Activated CD4-positive, alpha-beta memory T cell treated with anti-CD3 and anti-CD28 coated beads for 36 hours (primary cell): ENCODE measurements around the gene PSEN2. TPM values are rescaled to one million over a fixed set of nuclear protein-coding genes. Genes with fewer than 3 reads are reported as not detected.
"Not testable (repeated sequence)": the region's sequence is repeated elsewhere in the genome, so short reads cannot be mapped to it uniquely, and the experiment has no call there.

Experiments
- CTCF ChIA-PET: fragments of 350-600 bp; sonication (Branson Sonifier 250); formaldehyde crosslinking; loops from one replicate; lab custom pipeline; 2021; ENCODE audit warnings: antibody characterized with exemption, inconsistent platforms; lab: Charles Lee
- POLR2A ChIA-PET: fragments of 350-600 bp; sonication (Branson Sonifier 250); formaldehyde crosslinking; loops from one replicate; lab custom pipeline; 2021; ENCODE audit warnings: antibody characterized with exemption; lab: Charles Lee
- DNase-seq: peaks from one replicate; pipeline ENCODE4 v3.0.0-alpha.2; 2020
- H3K27ac Mint-ChIP-seq: one replicate; pipeline ENCODE4 v1.8.0; 2021; ENCODE audit warnings: mixed read lengths
- H3K27me3 Mint-ChIP-seq: one replicate; pipeline ENCODE4 v1.8.0; 2021; ENCODE audit warnings: mixed read lengths
- H3K36me3 Mint-ChIP-seq: one replicate; pipeline ENCODE4 v1.8.0; 2021; ENCODE audit warnings: mixed read lengths
- H3K4me1 Mint-ChIP-seq: one replicate; pipeline ENCODE4 v1.8.0; 2021; ENCODE audit warnings: low read depth, mixed read lengths
- H3K4me3 Mint-ChIP-seq: one replicate; pipeline ENCODE4 v1.8.0; 2021; ENCODE audit warnings: mild to moderate bottlenecking, mixed read lengths
- H3K9me3 Mint-ChIP-seq: one replicate; pipeline ENCODE4 v1.8.0; 2021; ENCODE audit warnings: mixed read lengths
- intact Hi-C: fragments of 100-400 bp; cut with micrococcal nuclease; formaldehyde crosslinking; loops from one replicate; pipeline ENCODE4 v1.15.1; 2023
- total RNA-seq, 2 experiments: library from RNA; stranded (reverse); gene quantifications; one replicate each; pipeline ENCODE4 v1.2.3, GENCODE V29; 2021

Gene PSEN2
- total RNA-seq, 2 experiments from 2014 or later, result 4.5 to 5.3 TPM

- H3K4me3 Mint-ChIP-seq, H3K36me3 Mint-ChIP-seq, H3K27me3 Mint-ChIP-seq, H3K4me1 Mint-ChIP-seq, H3K27ac Mint-ChIP-seq, POLR2A ChIA-PET, CTCF ChIA-PET, H3K9me3 Mint-ChIP-seq, DNase-seq: not testable (repeated sequence)
- intact Hi-C loops, result loop anchor here (10.0 kb wide), 1 partner anchor 195 kb away; the partner anchor contains the start of gene ITPKB
Measured at GRCh38 chr1:226929260-226930111, 59.1 kb downstream of the PSEN2 start.

GRCh38 chr1:226934483-226935237 is 64.2 kb downstream of the PSEN2 start:
- Mint-ChIP-seq H3K36me3 (peaks cover 5% of the 10 kb centered on the region), H3K4me3 (no peak overlapping the region), H3K27me3 (no peaks in the 10 kb centered on the region), H3K4me1 (peaks cover 11% of the 10 kb centered on the region), H3K27ac (no peak overlapping the region), H3K9me3 (peaks cover 16% of the 10 kb centered on the region)
- POLR2A ChIA-PET, result no interaction called here
- CTCF ChIA-PET, result no interaction called here
- intact Hi-C loops, result loop anchor here (10.0 kb wide), 1 partner anchor 200 kb away; the partner anchor contains the start of gene ITPKB
- no peak for DNase-seq

- Mint-ChIP-seq H3K36me3 (peaks cover 5% of the 10 kb centered on the region), H3K9me3 (peaks cover 16% of the 10 kb centered on the region), H3K4me1 (peaks cover 30% of the 10 kb centered on the region), H3K27ac (peak overlapping the region; percentile 94), H3K27me3 (no peaks in the 10 kb centered on the region), H3K4me3 (peak overlapping the region; percentile 82)
- CTCF ChIA-PET, result interaction anchor here (0.6 to 2.0 kb wide), 3 partner anchors 277 to 530 kb away, joined by 3 to 6 read pairs (median 5); partner anchors contain the start of gene PARP1
- POLR2A ChIA-PET, result interaction anchor here (0.6 to 3.1 kb wide), 7 partner anchors 19 to 749 kb away, joined by 3 to 20 read pairs (median 3); partner anchors contain the start of gene PSEN2
- DNase-seq, result no peak
- intact Hi-C loops, result loop anchor here (10.0 kb wide), 1 partner anchor 203 kb away; the partner anchor contains the start of gene ITPKB
Measured at GRCh38 chr1:226937940-226938725, 67.7 kb downstream of the PSEN2 start.

DNA sequence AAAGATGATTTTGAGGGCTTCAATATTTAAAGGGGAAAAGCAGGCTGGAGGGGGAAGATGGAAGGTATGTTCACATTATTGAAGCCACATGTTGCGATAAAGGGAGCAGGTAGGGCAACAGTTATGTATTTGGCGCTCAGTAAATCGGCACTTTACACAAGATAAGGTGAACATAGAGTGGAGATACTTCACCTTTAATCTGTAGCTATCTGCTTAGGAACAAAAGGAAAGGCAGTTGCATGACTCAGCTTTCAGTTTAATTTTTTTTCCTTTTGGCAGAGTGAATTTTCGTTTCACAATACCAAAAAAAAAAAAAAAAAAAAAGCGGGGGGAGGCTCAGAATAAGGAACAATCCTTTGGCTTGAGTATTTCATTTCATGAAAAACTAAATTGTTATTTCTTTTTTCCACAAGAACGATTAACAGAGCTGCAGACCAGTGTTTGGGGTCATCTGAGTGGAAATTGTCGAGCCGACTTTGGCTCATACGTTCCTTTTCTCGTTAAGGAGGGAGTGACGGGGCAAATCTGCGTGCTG is 68.6 kb downstream of the PSEN2 start:
- peak overlapping the region; percentile 82 for H3K4me3 Mint-ChIP-seq
- H3K4me1 Mint-ChIP-seq, result peaks cover 37% of the 10 kb centered on the region
- H3K9me3 Mint-ChIP-seq, result peaks cover 16% of the 10 kb centered on the region
- DNase-seq, result no peak
- peak overlapping the region; percentile 94 for H3K27ac Mint-ChIP-seq
- peaks cover 5% of the 10 kb centered on the region for H3K36me3 Mint-ChIP-seq
- intact Hi-C loops, result loop anchor here (1.0 to 10.0 kb wide), 3 partner anchors 51 to 204 kb away; partner anchors contain the start of gene ITPKB
- CTCF ChIA-PET, result interaction anchor here (0.6 to 2.0 kb wide), 3 partner anchors 42 to 313 kb away, joined by 3 to 6 read pairs (median 5); no protein-coding TSS in a partner anchor
- POLR2A ChIA-PET, result interaction anchor here (0.6 to 3.1 kb wide), 8 partner anchors 20 to 1506 kb away, joined by 3 to 20 read pairs (median 3); partner anchors contain the start of gene PSEN2
- H3K27me3 Mint-ChIP-seq, result no peaks in the 10 kb centered on the region

DNA sequence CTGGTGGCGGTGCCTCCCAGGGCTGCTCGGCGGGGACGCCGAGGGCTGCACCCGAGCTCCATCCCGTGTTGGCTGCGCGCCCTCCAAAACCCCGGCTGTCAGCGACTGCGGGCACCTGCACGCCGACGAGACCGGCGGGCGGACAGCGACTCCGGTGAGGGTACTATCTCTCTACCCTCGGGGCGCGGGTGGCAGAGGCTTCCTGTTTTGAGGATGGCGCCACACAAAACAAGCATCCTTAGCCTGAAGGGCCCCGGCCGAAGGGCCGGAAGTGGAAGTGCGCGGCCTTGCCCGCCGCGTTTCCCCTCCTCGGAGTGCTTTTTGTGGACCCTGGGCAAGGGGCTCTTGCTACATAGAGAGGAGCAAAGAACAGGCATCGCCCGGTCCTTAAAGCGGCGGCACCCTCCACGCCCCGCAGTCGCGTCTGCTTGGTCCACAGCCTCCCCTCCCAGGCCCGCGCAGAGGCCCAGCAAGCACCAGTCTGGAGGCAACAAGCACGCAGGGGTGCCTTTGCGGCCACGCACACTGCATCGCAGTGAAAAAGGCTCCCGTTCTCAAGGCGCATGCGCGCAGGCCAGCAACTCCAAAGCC is 69.1 kb downstream of the PSEN2 start:
- peak overlapping the region; percentile 82 for H3K4me3 Mint-ChIP-seq
- H3K27ac Mint-ChIP-seq, result peak overlapping the region; percentile 94
- ChIA-PET CTCF (interaction anchor here (0.6 to 2.0 kb wide), 7 partner anchors 27 to 531 kb away, joined by 3 to 6 read pairs (median 4); partner anchors contain the start of gene PARP1), POLR2A (interaction anchor here (0.6 to 3.1 kb wide), 5 partner anchors 20 to 1505 kb away, joined by 3 to 20 read pairs (median 3); partner anchors contain the start of gene PSEN2)
- no peaks in the 10 kb centered on the region for H3K27me3 Mint-ChIP-seq
- intact Hi-C loops, result loop anchor here (1.0 to 10.0 kb wide), 6 partner anchors 51 to 623 kb away; partner anchors contain the start of genes ITPKB, PARP1 and ZNF678
- H3K36me3 Mint-ChIP-seq, result peaks cover 4% of the 10 kb centered on the region
- H3K9me3 Mint-ChIP-seq, result peaks cover 11% of the 10 kb centered on the region
- DNase-seq, result peak; percentile 76
- H3K4me1 Mint-ChIP-seq, result peaks cover 41% of the 10 kb centered on the region

GRCh38 chr1:226940029-226940805 is 69.8 kb downstream of the PSEN2 start, which contains the start of gene COQ8A:
Gene COQ8A, plus strand, starts transcription at chr1:226940294. Its CDS starts 21,092 bp downstream, at chr1:226961386.
- intact Hi-C loops, result loop anchor here (2.0 to 5.0 kb wide), 3 partner anchors 313 to 622 kb away; partner anchors contain the start of genes PARP1 and ZNF678
- CTCF ChIA-PET, result interaction anchor here (0.8 to 1.5 kb wide), 5 partner anchors 27 to 532 kb away, joined by 3 to 5 read pairs (median 4); partner anchors contain the start of gene PARP1
- DNase-seq, result peak; percentile 99
- Mint-ChIP-seq H3K36me3 (no peaks in the 10 kb centered on the region), H3K27ac (peak within 1 kb of the TSS; percentile 94), H3K27me3 (no peaks in the 10 kb centered on the region), H3K4me1 (peaks cover 41% of the 10 kb centered on the region), H3K4me3 (peak within 1 kb of the TSS; percentile 82), H3K9me3 (peaks cover 4% of the 10 kb centered on the region)
- POLR2A ChIA-PET, result interaction anchor here (0.5 to 3.1 kb wide), 5 partner anchors 50 to 533 kb away, joined by 3 to 20 read pairs (median 3); partner anchors contain the start of gene PARP1

GRCh38 chr1:226940806-226941067 is 70.3 kb downstream of the PSEN2 start:
- intact Hi-C loops, result loop anchor here (2.0 to 5.0 kb wide), 3 partner anchors 314 to 622 kb away; partner anchors contain the start of genes PARP1 and ZNF678
- H3K4me1 Mint-ChIP-seq, result peaks cover 41% of the 10 kb centered on the region

GRCh38 chr1:226942392-226942791 is 72.0 kb downstream of the PSEN2 start:
- peaks cover 44% of the 10 kb centered on the region for H3K4me1 Mint-ChIP-seq
- H3K4me3 Mint-ChIP-seq, result no peak overlapping the region
- no peak for DNase-seq
- no peak overlapping the region for H3K27ac Mint-ChIP-seq
- POLR2A ChIA-PET, result no interaction called here
- no peaks in the 10 kb centered on the region for H3K9me3 Mint-ChIP-seq
- H3K36me3 Mint-ChIP-seq, result no peaks in the 10 kb centered on the region
- H3K27me3 Mint-ChIP-seq, result no peaks in the 10 kb centered on the region
- intact Hi-C loops, result loop anchor here (5.0 kb wide), 2 partner anchors 535 to 620 kb away; partner anchors contain the start of genes PARP1 and ZNF678
- CTCF ChIA-PET, result no interaction called here

More at GRCh38 chr1:226940806-226941067, 70.3 kb downstream of the PSEN2 start:
- CTCF ChIA-PET, result interaction anchor here (1.1 to 1.5 kb wide), 2 partner anchors 28 to 533 kb away, joined by 3 to 4 read pairs; partner anchors contain the start of gene PARP1
- no peak for DNase-seq
- Mint-ChIP-seq H3K27me3 (no peaks in the 10 kb centered on the region), H3K27ac (no peak overlapping the region), H3K36me3 (no peaks in the 10 kb centered on the region), H3K9me3 (no peaks in the 10 kb centered on the region), H3K4me3 (peak overlapping the region; percentile 82)
- POLR2A ChIA-PET, result interaction anchor here (0.8 to 3.1 kb wide), 3 partner anchors 49 to 261 kb away, joined by 3 to 20 read pairs (median 3); no protein-coding TSS in a partner anchor

DNA sequence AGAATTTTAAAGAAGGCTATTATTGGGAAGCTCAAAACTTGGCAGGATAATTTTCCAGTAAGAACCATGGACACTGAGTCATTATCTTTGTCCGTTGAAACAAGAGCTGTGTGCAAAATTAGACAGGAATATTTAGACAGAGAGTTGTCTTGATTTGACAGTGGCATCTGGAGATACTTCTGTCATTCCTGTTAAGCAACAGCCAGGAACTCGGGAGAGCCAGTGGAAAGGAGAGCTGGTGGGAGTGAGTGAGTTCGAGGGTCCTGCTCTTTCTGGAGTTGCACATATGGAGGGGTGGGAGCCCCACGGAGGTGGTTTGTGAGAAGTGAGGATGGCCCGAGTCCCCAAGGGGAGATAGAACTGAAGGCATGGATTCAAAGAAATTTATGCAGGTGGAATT is 72.7 kb downstream of the PSEN2 start:
- DNase-seq, result no peak
- CTCF ChIA-PET, result no interaction called here
- no peaks in the 10 kb centered on the region for H3K36me3 Mint-ChIP-seq
- H3K4me3 Mint-ChIP-seq, result no peak overlapping the region
- peaks cover 2% of the 10 kb centered on the region for H3K9me3 Mint-ChIP-seq
- POLR2A ChIA-PET, result no interaction called here
- intact Hi-C loops, result loop anchor here (5.0 kb wide), 2 partner anchors 536 to 619 kb away; partner anchors contain the start of genes PARP1 and ZNF678
- no peak overlapping the region for H3K27ac Mint-ChIP-seq
- H3K27me3 Mint-ChIP-seq, result no peaks in the 10 kb centered on the region
- H3K4me1 Mint-ChIP-seq, result peaks cover 43% of the 10 kb centered on the region
